HCT116 (cell line): ENCODE results near the gene MANBA.
"Not testable (repeated sequence)": the region's sequence is repeated elsewhere in the genome, so short reads cannot be mapped to it uniquely, and the experiment has no call there.

Experiments
- CTCF ChIP-seq, 3 experiments: fragments of 200-600 bp in 1 of 3; sonication (generic) in 1 of 3; IDR thresholded peaks in 2 of 3; conservative IDR thresholded peaks in 1 of 3; 2 replicates each; pipeline ENCODE4 v1.5.1; 2012 to 2017; ENCODE audit warnings: low read depth in 2 of 3, low read length in 2 of 3, antibody characterized with exemption in 1 of 3, borderline replicate concordance in 1 of 3, control low read depth in 1 of 3, mild to moderate bottlenecking in 1 of 3, mixed read lengths in 1 of 3, mixed run types in 1 of 3, moderate library complexity in 1 of 3; ENCODE audit not compliant: insufficient read depth in 1 of 3
- EZH2 ChIP-seq: fragments of 200-600 bp; sonication (generic); IDR thresholded peaks from 2 replicates; pipeline ENCODE4 v1.6.1; 2017; ENCODE audit warnings: antibody characterized with exemption, mixed run types
- POLR2AphosphoS5 ChIP-seq: IDR thresholded peaks from 2 replicates; pipeline ENCODE4 v1.6.1; 2011; ENCODE audit warnings: mild to moderate bottlenecking, low read depth, low read length, moderate library complexity

DNA sequence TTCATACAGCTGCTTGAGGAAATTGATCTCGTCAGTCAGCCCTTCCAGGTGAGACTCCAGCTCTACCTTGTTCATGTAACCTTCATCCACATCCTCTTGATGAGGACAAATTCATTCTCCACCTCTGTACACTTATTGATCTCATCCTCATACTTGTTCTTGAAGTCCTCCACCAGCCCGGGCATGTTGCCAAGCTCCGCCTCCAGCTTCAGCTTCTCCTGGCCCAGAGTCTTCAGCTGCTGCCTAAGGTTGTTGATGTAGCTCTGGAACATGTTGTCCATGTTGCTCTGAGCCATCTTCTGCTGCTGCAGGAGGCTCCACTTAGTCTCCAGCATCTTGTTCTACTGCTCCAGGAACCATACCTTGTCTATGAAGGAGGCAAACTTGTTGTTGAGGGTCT is 31.3 kb downstream of the MANBA start:
- TF ChIP-seq POLR2AphosphoS5; CTCF (IDR thresholded peaks at IDR 0.05 in 2 of 3, conservative IDR thresholded peaks at IDR 0.05 in 1 of 3; ENCODE audit: borderline replicate concordance in 1 of 3, insufficient read depth in 1 of 3, low read depth in 2 of 3, low read length in 2 of 3); EZH2: not testable (repeated sequence)
